Renal pelvis (tissue), 4 donors: ENCODE results near the gene CFAP46. TPM values are rescaled to one million over a fixed set of nuclear protein-coding genes. Genes with fewer than 3 reads are reported as not detected.
"Not testable (repeated sequence)": the region's sequence is repeated elsewhere in the genome, so short reads cannot be mapped to it uniquely, and the experiment has no call there.

ENCODE experiments used
- DNase-seq: peaks from one replicate; pipeline ENCODE4 v3.0.0-alpha.2; 2013
- polyA plus RNA-seq, 3 donors: library from polyadenylated mRNA; unstranded; fragments of 120-200 nt; gene quantifications; one replicate each; pipeline ENCODE4 v1.2.1, GENCODE V29; 2013; ENCODE audit not compliant: insufficient read length in 3 of 3

CFAP46 gene
- polyA plus RNA-seq, 3 donors: 7.4 to 11.3 (median 11.2) TPM

DNA sequence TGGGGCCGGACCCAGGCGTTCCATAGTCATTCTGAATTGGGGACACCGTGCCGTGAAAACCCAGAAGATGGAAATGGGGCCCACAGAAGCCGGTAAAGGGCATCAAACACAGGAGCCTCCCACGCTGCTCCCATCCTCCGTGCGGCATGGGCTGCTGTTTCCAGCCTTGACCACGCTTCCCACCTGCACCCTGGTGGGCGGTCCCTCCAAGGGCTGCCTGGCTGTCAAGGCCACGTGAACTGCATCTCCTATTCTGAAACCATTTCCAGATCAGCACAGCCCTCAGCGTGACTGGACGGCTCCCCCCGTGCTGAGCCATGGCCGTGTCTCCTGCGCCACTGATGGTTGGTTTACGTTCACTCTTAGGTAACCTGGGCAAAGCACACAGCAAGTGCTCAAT lies 14.1 kb downstream of the CFAP46 start:
- no peak for DNase-seq

DNA sequence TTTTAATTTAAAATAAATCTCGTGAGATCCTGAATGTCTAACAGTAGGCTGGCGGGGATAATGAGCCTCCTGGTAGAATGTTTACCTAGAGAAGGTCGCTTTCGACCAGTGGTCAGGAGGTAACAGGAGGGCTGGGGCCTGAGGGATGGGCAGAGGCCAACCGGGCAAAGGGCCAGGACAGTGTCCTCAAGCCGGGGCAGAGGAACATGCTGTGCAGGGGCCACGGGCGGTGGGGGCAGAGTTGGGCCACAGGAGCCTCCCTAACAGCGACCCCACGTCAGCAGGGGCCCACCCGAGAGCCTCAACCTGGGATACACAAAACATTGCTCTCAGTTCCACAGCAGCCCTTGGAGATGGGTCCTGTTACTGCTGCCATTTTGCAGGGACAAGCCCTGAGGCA lies 14.5 kb downstream of the CFAP46 start:
- DNase-seq: no peak

DNA sequence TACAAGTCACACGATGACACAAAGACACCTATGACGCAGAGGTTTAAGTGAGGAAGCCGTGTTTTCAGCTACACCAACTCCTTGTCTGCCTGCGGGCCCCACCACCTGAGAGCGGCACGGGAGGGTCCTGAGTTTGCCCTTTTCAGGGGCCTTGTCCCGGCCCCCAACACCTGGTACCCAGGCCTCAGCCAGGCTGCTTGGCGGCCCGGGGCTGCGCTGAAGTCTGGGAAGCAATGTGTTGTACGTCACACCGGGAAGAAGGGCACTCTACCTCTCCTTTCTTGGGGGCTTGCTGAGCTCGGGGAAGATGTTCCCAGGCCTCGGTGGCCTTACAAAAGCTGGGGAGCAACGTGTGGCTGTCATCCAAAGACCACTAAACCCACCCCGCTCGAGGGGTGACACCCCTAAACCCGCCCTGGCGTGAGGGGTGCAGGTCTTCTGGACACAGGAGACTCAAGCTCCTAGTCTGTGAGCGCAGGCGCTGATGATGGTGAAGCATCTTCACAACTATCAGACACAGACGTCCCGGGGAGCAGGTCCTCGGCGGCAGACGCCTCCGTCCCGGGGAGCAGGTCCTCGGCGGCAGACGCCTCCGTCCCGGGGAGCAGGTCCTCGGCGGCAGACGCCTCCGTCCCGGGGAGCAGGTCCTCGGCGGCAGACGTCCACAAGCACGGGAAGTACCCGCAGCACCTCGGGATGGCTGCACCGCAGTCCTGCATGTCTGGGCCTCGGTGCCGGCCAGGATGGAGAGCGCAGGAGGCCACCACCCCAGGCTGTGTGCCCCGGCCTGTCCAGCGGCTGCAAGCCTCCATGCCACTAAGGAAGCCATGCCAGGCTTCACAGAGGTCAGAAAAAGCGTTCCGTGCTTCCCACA lies 15.4 kb downstream of the CFAP46 start:
- DNase-seq: no peak

DNA sequence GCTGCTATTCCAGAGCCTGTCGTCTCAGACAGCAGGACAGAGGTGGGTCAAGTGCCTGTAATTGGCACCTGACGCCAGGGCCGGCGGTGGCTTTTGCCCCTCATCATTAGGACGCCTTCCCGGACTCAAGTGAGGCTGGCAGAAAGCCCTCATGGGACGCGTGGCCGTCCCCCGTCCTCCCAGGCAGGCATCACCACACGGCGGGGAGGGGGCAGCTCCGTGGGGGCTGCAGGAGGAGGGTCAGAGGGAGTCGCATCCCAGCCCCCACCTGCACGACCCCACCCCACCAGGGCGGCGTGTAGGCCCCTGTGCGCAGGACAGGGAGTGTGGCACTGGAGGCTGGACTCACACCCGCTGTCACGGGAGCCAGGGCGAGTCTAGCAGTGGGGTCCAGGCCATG lies 16.3 kb downstream of the CFAP46 start:
- DNase-seq: no peak

DNA sequence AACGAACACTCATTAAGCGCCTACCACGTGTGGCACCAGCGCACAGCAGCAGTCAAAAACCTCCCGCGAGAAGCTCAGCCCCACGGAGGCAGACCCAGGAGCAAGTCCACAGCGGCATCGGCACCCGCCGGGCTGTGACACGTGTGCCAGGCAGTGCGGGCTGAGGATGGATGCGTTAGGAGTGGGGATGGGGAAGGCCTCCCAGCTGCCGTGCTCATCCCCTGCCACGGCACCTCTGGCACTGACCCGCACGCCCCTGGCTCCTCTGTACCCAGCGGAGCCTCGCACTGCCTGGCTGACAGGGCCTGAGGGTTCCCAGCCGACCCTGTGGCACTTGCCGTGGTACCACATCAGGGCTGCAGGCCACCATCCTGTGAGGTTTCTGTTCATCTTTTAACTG lies 16.8 kb downstream of the CFAP46 start:
- DNase-seq: no peak

DNA sequence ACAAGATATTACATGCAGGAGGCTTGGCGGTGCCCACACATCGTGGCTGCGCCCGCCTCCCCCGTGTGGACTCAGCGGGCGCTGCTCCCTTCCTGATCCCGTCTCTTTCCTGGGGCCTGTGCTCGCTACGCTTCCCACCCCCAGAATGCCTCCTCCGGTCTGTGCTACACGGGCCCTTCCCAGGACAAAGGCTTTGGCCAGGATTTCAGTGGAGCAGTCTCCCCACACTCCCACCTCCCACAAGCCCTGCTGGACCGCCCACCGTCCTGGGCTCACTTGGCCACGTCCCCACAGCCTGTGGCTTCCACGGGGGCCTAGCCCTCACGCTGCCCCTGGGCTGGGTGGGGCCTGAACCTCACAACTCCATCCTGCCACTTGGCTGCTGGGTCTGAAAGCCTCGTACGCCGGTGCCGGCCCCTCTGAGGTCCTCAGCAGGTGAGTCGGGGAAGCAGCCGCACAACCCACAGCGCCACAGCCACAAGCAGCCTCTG lies 17.3 kb downstream of the CFAP46 start:
- no peak for DNase-seq

DNA sequence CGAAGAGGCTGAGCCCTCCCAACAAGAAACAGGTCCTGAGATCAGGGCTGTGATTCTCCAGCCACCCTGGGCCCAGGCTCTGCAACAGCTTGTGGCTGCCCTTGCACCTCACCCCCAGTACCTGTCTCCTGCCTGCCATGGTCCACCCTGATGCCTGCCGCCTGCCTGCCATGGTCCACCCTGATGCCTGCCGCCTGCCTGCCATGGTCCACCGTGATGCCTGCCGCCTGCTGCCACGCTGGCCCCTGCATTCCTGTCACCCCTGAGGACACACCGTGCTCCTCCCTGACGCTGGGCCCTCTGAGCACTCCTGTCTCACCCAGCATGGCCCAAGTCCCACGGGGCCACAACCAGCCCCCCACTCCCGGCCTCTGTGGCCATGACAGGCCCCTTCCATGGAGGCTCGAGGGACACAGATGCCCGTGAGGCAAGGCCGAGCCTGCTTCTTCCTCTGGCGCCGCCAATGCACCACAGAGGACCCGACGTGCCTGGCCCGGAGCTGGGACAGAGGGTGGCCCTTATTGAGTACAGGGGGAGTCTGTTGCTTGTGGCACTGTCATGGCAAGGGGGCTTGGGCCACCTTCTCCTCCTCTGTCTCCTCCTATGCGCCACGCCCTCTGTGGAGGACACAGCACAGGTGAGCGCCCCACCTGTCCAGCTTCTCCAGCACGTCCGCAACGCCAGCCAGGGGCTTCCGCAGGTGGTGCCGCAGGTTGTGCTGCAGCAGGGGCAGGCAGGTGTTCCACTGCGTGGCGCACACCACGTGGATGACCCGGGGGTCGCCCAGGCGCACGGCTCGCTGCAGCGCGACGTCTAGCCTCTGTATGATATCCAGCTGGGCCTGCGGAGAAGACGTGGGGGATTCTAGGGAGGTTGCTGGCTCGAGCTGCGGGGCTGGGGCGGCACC lies 18.1 kb downstream of the CFAP46 start:
- DNase-seq: no peak

DNA sequence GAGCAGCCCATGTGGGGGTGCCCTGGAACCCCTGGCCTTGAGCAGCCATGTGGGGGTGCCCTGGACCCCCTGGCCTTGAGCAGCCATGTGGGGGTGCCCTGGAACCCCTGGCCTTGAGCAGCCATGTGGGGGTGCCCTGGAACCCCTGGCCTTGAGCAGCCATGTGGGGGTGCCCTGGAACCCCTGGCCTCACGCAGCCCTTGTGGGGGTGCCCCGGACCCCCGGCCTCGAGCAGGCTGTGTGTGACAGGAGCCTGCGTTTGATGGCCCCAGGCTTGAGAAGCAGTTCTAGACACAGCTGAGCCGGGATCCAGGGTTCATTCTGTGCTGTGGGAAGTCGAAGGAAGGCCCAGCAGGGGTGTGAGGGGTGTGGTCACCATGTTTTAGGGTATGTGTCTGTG lies 19.0 kb downstream of the CFAP46 start:
- not testable (repeated sequence) for DNase-seq

DNA sequence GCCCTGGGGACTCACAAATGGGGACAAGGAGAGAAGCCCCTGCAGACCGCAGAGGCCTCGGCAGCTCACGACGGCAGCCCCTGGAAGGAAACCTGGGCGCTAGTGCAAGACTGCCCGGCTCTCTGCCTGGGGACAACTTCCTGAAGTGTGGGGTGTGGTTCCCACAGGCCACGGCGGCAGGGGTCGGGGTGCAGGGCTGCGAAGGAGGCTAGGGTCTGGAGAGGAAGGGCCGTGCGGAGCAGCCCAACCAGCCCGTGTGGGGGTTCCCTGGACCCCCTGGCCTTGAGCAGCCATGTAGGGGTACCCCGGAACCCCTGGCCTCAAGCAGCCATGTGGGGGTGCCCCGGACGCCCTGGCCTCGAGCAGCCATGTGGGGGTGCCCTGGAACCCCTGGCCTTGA lies 19.5 kb downstream of the CFAP46 start:
- no peak for DNase-seq

DNA sequence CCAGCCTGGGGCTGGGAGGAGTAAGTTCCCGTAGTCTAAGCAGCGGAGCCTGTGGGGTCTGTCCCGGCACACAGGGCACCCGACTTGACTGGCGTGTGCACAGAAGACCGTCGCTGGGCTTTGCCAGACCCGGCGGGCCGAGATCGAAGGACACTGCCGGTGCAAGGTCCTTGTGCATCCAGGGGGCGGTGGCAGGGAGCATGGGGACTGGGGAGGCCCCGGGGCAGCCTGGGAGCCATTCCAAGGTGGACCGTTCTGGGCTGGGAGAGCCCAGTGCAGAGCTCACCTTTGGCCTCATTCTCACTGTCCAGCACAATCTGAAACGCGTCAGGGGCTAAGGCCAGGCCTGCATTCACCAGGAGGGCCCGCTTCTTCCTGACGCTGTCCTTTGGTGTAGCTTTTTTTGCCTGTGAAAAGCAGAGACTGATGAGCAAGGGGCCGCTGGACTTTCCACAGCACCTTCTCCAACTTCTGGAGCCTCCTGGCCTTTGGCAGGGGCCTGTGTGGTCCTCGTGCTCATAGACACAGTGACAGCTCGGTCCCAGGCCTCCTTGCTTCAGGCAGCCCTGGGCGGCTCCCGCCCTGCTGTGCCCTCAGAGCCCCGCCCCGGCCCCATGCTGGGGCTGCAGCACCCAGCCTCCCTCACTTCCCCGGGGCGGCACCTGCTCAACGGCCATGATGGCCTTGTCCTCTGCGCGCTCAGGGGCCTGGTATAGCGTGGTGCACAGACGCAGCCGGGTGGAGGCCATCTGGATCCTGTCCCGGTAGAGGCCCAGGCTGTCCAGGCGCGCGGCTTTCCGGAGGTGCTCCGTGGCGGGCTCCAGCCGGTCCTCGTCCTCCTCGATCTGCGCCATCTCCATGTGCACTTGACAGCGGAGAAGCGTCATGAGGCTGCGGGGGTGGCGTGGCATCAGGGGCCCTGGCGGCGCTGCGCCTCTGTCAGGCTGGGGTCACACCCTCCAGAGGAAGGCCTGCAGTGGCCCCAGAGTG lies 20.3 kb downstream of the CFAP46 start:
- DNase-seq: no peak

DNA sequence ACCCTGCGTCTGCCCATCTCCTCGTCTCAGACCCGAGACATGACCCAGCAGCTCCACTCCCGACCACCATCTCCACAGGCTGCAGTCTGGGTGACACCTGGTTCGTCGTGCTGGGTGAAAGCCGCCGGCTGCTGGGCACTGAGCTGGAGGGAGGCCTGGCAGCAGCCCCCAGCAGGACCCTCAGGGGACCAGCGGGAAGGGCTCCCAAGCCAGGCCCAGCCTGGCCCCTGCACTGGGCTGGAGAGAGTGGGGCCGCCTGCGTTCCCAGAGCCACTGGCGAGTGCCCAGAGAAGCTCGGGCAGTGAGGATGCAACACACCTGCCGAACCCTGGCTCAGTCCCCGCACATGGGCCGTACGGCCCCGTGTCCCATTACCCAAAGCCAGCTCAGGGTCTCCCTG lies 21.3 kb downstream of the CFAP46 start:
- no peak for DNase-seq

DNA sequence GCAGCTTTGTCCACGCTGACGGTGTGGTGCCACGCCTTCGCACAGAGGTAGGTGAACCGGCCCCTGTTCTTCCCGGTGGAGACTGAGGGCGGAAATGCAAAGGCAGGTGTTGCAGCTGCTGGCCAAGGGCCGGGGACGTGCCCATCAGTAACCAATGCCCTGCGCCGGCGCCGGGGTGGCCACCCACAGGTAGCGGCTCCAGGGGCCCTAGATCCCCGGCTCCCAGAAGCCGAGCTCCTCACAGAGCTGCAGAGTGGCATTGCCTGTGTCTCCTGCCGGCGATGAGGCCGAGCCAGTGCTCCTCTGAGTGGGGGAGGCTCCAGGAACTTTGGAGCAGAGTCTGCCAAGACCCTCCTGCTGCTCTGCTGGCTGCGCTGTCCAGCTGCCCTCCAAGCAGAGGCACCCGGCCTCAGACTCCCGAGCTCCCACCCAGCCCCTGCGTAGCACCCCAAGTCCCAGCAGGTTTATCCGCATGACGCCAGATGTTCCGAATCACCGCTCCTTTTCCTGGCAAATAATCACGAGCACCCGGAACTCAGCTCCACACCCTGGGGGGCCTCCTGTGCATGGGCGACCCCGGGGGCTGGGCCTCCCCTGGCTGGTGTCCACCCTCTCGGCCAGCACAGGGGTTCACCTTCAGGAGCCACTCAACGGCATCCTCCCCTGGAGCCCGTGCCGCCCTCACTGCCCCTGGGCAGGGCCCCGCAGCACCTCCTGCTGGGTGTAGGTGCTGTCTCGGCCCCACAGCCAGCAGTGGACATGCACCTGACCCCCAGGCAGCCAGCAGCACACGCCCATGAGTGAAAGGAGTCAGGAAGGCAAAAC lies 22.1 kb downstream of the CFAP46 start:
- DNase-seq: no peak

DNA sequence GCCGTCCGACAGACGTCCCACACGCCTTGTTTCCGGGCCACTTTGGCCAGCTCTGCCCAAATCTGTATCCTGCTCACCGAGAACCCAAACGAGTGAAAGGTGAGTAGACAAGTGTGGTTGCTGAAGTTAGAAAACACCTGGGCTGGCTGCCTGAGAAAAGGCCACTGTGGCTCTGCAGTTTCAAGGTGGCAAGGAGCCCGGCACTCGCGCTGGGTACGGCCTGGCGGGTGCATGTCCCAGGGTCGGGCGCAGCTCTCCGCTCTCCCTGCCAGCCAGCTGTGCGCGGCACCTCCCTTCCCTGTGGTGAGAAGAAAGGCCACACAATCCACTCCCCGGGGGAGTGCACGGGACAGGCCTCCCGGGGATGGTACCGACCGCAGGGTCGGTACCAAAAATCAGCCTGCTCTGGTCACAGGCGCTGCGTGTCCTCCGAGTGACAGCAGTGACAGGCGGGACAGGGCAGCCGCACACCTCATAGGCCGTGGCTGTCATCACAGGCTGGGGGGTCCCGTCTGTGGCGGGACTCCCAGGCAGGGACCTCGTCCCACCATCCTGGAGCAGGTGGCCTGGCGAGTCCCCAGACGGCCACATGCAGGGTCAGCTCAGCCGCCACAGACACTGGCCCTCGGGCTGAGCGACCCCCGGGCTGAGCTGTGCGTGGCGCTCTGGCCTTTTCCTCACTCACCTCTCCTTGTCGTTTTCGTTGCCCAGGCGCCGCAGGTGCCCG lies 22.8 kb downstream of the CFAP46 start:
- DNase-seq: no peak

DNA sequence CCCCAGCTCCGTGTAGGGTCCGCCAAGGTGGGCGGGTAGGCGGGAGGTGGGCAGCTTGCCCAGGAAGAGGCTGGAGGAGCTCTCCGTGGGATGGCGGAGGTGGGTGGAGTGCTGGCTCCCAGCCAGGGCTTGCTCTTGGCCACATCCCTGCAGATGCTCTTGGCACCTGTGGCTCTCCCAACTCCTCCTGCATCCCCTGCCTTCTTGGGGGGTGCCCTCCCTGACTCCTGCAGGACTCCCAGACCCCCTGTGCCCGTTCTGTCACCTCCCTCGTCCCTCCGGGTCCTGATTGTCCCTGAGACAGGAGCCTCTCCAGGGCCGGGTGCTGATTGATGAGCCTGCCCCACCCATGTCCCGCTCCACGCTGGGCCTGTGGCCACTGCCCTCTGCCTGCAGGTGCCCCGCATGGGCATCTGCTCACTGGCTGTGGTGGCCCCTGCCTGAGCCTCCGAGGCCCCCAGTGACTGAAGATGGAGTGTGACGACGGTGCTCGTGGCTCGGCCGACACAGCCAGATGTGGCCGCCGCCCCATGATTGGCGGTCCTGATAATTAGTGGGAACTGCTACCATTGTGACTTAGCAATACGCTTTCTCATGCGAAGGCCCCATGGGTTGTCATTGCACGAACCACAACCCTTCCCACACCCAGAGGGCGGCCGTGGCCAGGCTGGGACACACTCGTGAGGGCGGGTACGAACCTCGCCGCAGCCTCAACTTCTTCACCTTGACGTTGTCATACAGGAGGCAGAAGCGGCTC lies 23.6 kb downstream of the CFAP46 start:
- DNase-seq: no peak

DNA sequence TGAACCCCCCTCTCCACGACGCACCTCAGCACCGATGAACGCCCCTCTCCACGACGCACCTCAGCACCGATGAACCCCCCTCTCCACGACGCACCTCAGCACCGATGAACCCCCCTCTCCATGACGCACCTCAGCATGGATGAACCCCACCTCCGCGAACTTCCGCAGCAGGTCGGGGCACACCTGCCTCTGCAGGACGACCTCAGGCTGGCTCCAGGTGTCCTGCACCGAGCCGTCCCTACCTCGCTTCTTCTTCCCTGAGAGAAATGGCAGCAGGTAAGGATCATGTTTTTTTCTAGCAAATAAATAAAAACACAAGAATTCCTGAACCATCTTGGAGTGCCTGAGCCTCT lies 24.1 kb downstream of the CFAP46 start:
- DNase-seq: no peak

DNA sequence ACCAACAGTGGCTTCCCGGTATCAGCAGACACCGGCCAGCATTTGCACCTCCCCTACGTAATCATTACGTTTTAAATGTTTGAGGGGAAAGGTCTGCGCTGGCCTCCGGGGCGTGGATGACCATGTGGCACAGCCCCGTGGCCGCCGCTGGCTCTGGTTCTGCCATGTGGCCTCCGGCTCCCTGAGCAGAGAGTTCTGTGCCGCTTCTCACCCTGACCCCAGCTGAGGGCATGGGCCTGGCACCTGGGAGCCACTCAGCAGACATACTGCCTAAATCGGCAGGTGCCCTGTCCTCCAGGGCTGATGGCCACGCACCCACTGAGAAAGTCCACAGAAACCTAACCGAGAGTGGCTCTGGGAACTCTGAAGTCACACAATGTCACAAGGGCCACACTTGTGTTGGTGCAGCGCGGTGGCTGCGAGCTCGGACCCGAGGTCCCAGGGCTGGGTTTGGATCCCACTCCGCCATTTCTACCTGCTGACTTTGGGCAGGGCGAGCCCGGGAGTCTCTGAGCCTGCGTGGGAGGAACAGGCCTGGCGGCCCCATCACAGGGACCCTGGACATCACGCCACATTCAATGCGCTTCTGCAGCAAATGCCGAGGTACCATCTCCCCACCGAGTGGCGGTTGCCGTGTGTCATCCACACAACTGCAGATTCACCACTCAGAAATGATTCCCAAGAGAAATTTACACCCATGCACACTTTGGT lies 25.3 kb downstream of the CFAP46 start:
- no peak for DNase-seq

DNA sequence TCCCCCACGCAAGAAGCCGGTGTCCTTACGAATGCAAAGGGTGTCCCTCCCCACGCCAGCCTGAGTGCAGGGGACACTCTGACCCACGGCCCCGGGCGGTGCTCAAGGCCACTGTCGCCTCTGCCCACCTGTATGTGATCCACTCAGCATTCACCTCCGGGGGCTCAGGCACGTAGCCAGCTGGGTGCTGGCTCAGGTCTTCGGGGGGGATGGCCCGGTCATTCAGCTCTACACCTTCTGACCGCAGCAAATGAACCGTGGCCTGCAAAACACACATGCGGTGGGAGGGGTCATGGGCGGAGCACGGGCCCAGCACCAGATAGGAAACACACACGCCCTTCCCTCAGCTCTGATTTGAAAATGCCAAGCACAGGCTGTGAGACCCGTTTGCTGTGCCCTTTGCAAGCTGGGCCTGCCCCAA lies 25.9 kb downstream of the CFAP46 start:
- DNase-seq: no peak

DNA sequence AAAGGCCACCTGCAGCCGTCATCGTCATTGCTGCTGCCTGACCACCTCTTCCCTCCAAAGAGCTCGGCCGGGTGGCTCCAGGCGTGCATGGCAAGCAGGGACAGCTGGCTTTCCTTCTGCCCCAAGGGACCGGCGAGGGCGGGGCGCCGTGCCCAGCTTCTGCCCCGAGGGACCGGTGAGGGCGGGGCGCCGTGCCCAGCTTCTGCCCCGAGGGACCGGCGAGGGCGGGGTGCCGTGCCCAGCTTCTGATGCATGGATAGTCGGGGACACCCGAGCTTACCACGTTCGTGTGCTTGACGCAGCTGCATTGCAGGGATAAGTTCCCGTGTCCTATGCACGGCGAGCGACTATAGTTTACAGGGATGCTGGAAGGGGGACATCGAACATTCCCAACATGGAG lies 27.0 kb downstream of the CFAP46 start:
- DNase-seq: no peak

DNA sequence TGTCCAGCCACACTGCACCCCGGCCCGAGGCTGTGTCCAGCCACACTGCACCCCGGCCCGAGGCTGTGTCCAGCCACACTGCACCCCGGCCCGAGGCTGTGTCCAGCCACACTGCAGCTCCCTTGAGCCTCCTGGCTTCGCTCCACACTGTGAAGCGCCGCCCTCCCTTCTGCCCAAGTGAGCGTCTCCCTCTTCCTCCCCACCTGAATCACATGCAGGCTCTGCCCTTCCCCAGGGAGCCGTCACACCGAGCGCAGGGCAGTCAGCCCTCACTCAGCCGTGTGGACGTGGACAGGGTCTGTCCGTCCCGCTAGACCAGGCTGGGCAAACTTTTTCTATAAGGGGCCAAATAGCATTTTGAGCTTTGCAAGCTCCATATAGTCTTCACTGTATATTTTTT lies 27.6 kb downstream of the CFAP46 start:
- DNase-seq: no peak
